ENCODE data around the gene CD248.

Gene CD248

DNA sequence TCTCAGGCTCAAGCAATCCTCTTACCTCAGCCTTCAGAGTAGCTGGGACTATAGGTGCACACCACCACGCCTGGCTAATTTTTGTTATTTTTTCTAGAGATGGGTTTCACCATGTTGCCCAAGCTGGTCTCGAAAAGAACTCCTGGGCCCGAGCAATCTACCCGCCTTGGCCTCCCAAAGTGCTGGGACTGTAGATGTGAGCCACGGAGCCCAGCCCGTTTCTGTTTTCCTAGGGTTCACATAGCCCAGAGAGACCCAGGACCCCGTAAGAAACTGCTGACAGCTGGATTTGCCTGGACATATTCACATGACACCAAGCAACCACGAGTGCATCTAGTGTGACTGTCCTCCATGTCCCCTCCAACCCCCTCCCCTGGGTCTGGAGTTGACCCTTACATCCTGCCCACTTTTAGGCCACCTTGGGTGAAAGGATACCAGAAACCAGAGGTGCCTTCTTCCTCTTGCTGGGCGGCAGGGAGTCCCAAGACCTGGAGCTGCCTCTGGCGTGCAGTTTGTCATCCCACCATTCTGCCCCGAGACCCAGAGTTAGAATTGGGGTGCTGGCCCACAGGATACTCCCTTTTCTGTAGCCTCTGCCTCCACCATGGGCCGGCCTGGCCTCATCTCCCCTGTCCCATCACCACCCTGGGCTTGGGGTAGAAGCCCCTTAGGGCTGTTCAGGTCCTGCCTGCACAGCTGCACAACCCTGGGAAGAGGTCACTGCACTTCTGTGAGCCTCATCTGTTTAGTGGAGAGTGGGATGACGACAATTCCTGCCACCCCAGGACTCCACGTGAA, 23.0 kb upstream of the CD248 start:
- ChIA-PET POLR2A (interaction anchor here (1.7 kb wide), 1 partner anchor 28 kb away, joined by 4 read pairs; no protein-coding TSS in a partner anchor), CTCF (interaction anchor here (0.6 to 1.4 kb wide), 4 partner anchors 11 to 318 kb away, joined by 3 to 6 read pairs (median 4); no protein-coding TSS in a partner anchor)
- TF ChIP-seq, protein P1, sequence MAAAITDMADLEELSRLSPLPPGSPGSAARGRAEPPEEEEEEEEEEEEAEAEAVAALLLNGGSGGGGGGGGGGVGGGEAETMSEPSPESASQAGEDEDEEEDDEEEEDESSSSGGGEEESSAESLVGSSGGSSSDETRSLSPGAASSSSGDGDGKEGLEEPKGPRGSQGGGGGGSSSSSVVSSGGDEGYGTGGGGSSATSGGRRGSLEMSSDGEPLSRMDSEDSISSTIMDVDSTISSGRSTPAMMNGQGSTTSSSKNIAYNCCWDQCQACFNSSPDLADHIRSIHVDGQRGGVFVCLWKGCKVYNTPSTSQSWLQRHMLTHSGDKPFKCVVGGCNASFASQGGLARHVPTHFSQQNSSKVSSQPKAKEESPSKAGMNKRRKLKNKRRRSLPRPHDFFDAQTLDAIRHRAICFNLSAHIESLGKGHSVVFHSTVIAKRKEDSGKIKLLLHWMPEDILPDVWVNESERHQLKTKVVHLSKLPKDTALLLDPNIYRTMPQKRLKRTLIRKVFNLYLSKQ (tag by site-specific recombination; IDR thresholded peaks at IDR 0.05; ENCODE audit: borderline replicate concordance): no peak
- TF ChIP-seq ZNF341 (tag by site-specific recombination; IDR thresholded peaks at IDR 0.05; ENCODE audit: low read depth) (no peak), ZFP3 (tag by site-specific recombination; IDR thresholded peaks at IDR 0.05; ENCODE audit: low read depth) (no peak), ZXDB (tag by site-specific recombination; IDR thresholded peaks at IDR 0.05) (no peak), OSR2 (tag by site-specific recombination; IDR thresholded peaks at IDR 0.05) (no peak), ZNF596 (tag by site-specific recombination; IDR thresholded peaks at IDR 0.05) (no peak), ZNF501 (tag by site-specific recombination; IDR thresholded peaks at IDR 0.05) (no peak), ZFP69B (tag by site-specific recombination; IDR thresholded peaks at IDR 0.05) (no peak), ZNF423 (tag by site-specific recombination; IDR thresholded peaks at IDR 0.05) (no peak), ZNF610 (tag by site-specific recombination; IDR thresholded peaks at IDR 0.05; ENCODE audit: borderline replicate concordance) (no peak), ZNF146 (tag by site-specific recombination; IDR thresholded peaks at IDR 0.05) (no peak), ZSCAN30 (tag by site-specific recombination; IDR thresholded peaks at IDR 0.05) (no peak), GFI1B (tag by site-specific recombination; IDR thresholded peaks at IDR 0.05) (no peak), ZNF175 (tag by site-specific recombination; IDR thresholded peaks at IDR 0.05) (no peak)
- TF ChIP-seq, protein P2, sequence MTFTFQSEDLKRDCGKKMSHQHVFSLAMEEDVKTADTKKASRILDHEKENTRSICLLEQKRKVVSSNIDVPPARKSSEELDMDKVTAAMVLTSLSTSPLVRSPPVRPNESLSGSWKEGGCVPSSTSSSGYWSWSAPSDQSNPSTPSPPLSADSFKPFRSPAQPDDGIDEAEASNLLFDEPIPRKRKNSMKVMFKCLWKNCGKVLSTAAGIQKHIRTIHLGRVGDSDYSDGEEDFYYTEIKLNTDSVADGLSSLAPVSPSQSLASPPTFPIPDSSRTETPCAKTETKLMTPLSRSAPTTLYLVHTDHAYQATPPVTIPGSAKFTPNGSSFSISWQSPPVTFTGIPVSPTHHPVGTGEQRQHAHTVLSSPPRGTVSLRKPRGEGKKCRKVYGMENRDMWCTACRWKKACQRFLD (tag by site-specific recombination; IDR thresholded peaks at IDR 0.05): no peak
- TF ChIP-seq, protein P3, sequence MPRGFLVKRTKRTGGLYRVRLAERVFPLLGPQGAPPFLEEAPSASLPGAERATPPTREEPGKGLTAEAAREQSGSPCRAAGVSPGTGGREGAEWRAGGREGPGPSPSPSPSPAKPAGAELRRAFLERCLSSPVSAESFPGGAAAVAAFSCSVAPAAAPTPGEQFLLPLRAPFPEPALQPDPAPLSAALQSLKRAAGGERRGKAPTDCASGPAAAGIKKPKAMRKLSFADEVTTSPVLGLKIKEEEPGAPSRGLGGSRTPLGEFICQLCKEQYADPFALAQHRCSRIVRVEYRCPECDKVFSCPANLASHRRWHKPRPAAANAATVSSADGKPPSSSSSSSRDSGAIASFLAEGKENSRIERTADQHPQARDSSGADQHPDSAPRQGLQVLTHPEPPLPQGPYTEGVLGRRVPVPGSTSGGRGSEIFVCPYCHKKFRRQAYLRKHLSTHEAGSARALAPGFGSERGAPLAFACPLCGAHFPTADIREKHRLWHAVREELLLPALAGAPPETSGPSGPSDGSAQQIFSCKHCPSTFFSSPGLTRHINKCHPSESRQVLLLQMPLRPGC (tag by site-specific recombination; IDR thresholded peaks at IDR 0.05): no peak
- TF ChIP-seq, protein P4, sequence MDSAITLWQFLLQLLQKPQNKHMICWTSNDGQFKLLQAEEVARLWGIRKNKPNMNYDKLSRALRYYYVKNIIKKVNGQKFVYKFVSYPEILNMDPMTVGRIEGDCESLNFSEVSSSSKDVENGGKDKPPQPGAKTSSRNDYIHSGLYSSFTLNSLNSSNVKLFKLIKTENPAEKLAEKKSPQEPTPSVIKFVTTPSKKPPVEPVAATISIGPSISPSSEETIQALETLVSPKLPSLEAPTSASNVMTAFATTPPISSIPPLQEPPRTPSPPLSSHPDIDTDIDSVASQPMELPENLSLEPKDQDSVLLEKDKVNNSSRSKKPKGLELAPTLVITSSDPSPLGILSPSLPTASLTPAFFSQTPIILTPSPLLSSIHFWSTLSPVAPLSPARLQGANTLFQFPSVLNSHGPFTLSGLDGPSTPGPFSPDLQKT (IDR thresholded peaks at IDR 0.05; ENCODE audit: borderline replicate concordance, low read depth, low read length): no peak
- TF ChIP-seq, protein P5, sequence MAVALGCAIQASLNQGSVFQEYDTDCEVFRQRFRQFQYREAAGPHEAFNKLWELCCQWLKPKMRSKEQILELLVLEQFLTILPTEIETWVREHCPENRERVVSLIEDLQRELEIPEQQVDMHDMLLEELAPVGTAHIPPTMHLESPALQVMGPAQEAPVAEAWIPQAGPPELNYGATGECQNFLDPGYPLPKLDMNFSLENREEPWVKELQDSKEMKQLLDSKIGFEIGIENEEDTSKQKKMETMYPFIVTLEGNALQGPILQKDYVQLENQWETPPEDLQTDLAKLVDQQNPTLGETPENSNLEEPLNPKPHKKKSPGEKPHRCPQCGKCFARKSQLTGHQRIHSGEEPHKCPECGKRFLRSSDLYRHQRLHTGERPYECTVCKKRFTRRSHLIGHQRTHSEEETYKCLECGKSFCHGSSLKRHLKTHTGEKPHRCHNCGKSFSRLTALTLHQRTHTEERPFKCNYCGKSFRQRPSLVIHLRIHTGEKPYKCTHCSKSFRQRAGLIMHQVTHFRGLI (tag by site-specific recombination; IDR thresholded peaks at IDR 0.05): no peak
- H3K36me3 ChIP-seq (ENCODE audit: control insufficient read depth in 2 of 2, insufficient read depth in 1 of 2, low read length in 2 of 2): peaks cover 0 to 66% of the 10 kb centered on the region in 2 experiments; a peak in 2 of 3 replicates
- H3K27ac ChIP-seq (ENCODE audit: extremely low read depth, low read depth, low read length): no peak overlapping the region
- H3K4me1 ChIP-seq (ENCODE audit: control insufficient read depth, insufficient read depth, low read length): no peaks in the 10 kb centered on the region
- no peaks in the 10 kb centered on the region for H3K9me3 ChIP-seq (ENCODE audit: control insufficient read depth, insufficient read depth, low read depth, low read length)
- H3K4me3 ChIP-seq (ENCODE audit: low read depth, low read length): no peak overlapping the region
